GM12873 (cell line): ENCODE measurements around the gene ADAMTS2.

Experiments used
- TF ChIP-seq, protein P1 (sequence below): IDR thresholded peaks from 2 replicates; pipeline ENCODE4 v1.5.1; 2012; ENCODE audit warnings: low read depth, mild to moderate bottlenecking, moderate library complexity, low read length, control low read depth; ENCODE audit not compliant: insufficient read depth; ENCODE audit errors: missing control alignments

The ADAMTS2 gene

DNA sequence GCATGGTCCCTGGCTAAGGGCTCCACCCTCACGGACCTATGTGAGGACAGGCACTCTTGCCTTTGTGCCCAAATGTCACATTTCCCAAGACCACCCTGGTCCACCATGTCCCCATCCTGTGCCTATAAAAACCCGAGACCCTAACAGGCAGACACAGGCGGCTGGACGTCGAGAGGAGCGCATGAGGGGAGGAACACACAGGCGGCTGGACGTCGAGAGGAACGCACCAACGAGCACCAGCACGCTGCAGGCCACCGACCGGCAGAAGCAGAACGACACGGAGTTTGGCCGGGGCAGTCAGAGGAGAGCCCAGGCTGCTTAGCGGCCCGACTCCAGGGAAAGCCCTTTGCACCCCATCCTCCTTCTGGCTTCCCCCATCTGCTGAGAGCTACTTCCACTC, 119.9 kb downstream of the ADAMTS2 start:
- TF ChIP-seq, protein P1, sequence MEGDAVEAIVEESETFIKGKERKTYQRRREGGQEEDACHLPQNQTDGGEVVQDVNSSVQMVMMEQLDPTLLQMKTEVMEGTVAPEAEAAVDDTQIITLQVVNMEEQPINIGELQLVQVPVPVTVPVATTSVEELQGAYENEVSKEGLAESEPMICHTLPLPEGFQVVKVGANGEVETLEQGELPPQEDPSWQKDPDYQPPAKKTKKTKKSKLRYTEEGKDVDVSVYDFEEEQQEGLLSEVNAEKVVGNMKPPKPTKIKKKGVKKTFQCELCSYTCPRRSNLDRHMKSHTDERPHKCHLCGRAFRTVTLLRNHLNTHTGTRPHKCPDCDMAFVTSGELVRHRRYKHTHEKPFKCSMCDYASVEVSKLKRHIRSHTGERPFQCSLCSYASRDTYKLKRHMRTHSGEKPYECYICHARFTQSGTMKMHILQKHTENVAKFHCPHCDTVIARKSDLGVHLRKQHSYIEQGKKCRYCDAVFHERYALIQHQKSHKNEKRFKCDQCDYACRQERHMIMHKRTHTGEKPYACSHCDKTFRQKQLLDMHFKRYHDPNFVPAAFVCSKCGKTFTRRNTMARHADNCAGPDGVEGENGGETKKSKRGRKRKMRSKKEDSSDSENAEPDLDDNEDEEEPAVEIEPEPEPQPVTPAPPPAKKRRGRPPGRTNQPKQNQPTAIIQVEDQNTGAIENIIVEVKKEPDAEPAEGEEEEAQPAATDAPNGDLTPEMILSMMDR = no peak

DNA sequence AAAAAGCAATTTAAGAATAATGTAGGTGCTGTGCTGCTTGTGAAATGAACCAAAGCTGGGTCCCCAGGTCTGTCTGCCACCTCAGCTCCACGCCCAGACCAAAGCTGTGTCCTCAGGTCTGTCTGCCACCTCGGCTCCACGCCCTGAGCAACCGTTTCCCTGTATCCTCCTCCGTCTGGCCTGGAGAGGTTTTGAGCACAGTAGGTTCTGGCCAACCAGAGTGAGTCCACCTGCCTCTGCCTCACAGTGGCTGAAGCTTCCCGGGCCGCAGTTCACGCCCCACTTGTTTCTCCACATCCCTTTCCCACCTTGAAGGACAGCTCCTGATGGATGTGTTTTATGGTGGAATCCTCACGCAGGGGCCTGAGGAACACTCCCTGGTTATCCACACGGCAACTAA, 120.5 kb downstream of the ADAMTS2 start:
- TF ChIP-seq, protein P1 = no peak

DNA sequence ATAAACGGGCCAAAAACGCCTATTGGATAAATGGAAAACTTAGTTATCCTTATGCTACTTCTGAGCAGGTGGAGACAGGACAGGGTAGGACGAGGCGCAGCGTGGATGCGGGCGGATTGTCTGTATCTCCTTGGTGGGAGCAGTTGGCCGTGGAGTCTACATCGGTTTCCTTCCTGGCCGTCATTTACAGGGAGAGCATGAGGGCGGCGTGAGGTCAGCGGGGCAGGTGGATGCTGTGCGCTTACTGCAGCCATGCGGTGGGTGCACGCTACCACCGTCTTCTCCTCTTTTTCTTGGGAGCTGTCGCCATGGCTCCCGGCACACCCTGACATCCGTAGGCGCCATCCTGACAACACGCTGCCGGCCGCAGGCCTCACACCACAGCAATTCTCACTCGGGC, 121.3 kb downstream of the ADAMTS2 start:
- TF ChIP-seq, protein P1 = no peak

DNA sequence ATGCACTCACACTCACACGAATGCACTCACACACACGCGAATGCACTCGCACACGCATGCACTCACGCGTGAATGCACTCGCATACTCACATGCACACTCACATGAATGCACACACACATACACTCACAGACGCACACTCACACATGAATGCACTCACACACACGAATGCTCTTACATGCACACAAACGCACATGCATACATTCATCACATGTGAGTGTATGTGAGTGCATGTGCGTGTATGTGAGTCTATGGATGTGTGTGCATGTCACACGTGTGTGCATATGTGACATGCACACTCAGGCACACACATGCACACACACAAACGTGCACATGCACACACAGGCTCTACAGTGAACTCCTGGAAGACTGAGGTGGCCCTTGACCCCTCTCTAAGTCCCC, 121.7 kb downstream of the ADAMTS2 start:
- TF ChIP-seq, protein P1 = no peak

DNA sequence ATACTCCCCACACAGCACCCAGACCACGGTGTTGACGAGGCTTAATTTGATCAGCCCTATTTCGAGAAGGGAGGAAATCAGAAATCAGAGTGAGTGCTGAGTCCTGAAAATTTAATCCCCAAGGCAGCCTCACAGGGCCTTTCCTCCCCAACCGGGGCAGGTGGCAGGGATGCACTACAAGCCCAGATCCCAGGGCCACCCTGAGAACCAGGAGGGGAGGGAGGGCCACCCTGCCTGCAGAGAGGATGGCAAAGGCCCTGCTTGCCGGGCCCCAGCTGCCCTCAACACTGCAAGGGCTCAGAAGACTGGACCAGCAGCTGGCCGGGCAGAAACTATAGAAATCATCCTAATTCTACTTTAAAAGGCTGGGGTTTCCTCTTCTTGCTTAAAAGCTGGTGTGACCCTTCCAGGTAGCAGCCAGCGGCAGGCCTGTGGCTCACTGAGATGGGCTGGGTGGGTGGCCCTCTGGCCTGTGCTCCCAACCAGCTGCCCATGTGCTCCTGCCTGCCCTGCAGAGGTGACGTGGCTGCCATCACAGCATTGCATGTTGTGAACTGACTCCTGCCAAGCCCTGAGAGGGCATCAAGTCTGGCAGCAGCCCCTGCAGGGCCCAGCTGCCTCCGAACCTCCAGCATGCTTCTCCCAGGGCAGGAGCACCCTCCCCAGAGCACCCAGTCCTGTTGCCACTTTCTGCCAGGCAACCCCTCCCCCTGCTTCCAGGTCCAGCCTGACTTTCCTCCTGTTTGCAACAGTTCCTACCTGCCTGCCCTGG, 122.8 kb downstream of the ADAMTS2 start:
- TF ChIP-seq, protein P1 = no peak

DNA sequence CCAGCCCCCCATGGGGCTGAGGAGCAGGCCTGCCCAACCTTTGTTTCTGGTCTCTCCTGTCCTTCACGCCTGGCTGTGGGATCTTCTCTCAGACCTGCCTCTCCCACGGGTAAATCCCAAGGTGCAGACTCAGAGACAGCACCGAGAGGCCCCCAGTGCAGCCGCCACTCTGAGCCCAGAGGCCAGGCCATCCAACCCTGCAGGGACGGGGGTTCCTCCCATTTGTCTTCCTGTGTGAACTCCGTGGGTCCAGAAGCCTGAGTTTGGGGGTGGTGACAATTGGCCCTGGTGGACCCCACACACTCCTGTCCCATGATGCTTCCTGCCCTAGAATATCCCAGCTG, 123.4 kb downstream of the ADAMTS2 start:
- TF ChIP-seq, protein P1 = no peak

DNA sequence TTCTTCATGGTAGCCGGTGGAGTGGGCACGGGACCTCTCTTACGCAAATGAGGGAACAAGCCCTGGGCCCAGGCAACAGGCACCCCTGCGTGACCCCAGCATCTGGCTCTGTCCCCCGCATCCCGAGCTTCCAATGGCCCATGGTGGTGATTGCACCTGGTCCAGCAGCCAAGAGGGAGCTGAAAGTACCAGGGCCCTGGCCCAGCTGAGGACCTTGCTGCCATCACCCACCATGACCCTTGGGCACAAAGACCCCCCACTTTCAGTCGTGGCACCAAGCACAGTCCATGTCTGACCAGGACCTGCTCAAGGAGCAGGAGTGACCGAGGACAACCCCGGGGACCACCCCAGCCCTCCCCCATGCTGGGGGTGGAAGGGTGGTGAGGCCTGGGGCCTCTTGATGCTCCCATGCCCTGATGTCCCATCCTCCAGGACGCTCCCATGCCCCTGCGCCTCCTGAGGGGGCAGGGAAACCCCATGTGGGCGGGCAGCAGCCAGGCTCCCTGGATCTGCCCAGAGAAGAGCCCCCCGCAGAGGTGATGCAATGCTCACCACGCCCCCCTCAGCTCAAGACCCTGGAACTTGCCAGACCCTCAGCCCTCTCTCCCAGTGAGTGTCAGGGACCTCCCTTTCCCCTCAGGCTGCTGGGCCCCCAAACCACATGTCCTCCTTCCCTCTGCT, 123.9 kb downstream of the ADAMTS2 start:
- TF ChIP-seq, protein P1 = no peak
